Measurements from ENCODE around the gene EIF3K.

DNA sequence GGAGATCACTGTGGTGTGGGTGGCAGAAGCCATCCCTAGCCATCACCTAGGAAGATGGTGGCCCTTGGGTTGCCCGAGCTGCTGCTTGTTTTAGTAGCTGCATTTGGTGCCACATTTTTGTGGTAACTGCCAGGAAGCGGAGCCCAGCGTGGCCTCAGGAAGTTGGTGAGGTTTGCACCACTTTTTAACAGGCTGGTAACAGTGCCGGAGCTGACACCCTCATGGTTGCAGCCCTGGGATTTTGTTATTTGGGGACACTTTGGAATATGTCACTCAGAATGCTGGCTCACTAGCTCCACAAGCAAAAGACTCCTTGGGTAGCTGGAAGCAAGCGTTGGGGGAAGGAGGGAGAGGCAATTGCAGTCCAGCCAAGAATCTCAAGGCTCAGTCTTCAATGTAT, 50.6 kb downstream of the EIF3K start:
- TF ChIP-seq, protein P1, sequence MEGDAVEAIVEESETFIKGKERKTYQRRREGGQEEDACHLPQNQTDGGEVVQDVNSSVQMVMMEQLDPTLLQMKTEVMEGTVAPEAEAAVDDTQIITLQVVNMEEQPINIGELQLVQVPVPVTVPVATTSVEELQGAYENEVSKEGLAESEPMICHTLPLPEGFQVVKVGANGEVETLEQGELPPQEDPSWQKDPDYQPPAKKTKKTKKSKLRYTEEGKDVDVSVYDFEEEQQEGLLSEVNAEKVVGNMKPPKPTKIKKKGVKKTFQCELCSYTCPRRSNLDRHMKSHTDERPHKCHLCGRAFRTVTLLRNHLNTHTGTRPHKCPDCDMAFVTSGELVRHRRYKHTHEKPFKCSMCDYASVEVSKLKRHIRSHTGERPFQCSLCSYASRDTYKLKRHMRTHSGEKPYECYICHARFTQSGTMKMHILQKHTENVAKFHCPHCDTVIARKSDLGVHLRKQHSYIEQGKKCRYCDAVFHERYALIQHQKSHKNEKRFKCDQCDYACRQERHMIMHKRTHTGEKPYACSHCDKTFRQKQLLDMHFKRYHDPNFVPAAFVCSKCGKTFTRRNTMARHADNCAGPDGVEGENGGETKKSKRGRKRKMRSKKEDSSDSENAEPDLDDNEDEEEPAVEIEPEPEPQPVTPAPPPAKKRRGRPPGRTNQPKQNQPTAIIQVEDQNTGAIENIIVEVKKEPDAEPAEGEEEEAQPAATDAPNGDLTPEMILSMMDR (IDR thresholded peaks at IDR 0.05) = no peak
- TF ChIP-seq POLR2A (IDR thresholded peaks at IDR 0.05) = no peak
